ENCODE results near the gene ADGRV1. TPM values are rescaled to one million over a fixed set of nuclear protein-coding genes. Genes with fewer than 3 reads are reported as not detected.

Gene ADGRV1
- total RNA-seq, 4 donors from 2014 or later: 0.25 to 0.60 (median 0.56) TPM; not detected in 1

DNA sequence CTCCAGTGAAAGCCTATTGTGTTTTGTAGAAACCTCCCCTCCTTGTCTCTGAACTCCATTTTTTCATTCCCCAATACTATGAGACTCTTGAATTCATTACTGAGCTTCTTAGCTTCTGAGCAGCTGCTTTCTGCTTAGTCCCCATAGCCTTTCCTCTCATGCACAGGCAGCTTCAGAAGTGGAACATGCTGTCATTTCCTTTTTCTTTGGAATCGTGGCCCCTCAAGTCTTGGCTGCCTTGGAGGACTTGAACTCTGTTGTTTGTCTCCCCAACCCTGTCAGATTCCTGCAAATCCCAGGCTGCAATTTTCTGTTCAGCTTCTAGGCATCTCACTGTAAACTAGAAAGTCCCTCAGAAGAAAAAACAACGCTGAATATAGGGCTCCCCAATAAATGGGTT is 556.1 kb downstream of the ADGRV1 start:
- TF ChIP-seq, protein P1, sequence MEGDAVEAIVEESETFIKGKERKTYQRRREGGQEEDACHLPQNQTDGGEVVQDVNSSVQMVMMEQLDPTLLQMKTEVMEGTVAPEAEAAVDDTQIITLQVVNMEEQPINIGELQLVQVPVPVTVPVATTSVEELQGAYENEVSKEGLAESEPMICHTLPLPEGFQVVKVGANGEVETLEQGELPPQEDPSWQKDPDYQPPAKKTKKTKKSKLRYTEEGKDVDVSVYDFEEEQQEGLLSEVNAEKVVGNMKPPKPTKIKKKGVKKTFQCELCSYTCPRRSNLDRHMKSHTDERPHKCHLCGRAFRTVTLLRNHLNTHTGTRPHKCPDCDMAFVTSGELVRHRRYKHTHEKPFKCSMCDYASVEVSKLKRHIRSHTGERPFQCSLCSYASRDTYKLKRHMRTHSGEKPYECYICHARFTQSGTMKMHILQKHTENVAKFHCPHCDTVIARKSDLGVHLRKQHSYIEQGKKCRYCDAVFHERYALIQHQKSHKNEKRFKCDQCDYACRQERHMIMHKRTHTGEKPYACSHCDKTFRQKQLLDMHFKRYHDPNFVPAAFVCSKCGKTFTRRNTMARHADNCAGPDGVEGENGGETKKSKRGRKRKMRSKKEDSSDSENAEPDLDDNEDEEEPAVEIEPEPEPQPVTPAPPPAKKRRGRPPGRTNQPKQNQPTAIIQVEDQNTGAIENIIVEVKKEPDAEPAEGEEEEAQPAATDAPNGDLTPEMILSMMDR (IDR thresholded peaks at IDR 0.05): no peak
- ATAC-seq (ENCODE audit: low FRiP score): no peak

DNA sequence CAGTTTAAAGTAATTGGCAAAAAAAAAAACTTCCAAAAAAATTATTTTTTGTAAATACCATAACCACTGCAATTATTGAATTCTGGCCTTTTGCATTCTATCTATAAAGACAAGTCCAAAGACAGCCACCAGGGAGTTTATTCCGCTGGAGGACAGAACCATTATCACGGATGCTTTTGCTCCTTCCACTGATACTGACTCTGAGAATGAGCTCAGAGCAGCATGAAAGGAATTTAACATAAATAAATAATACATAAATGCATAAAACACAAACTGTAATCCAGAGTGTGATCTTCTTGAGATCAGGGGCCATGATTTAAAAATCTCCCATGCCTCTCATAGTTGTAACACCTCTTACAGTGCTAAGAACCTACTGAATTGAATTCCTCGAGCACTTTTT is 559.8 kb downstream of the ADGRV1 start:
- TF ChIP-seq, protein P1 (IDR thresholded peaks at IDR 0.05): no peak
- ATAC-seq (ENCODE audit: low FRiP score): no peak
- no peak for DNase-seq (ENCODE audit: low spot score)

More for the DNA sequence above, 556.1 kb downstream of the ADGRV1 start:
- DNase-seq (ENCODE audit: low spot score): no peak

DNA sequence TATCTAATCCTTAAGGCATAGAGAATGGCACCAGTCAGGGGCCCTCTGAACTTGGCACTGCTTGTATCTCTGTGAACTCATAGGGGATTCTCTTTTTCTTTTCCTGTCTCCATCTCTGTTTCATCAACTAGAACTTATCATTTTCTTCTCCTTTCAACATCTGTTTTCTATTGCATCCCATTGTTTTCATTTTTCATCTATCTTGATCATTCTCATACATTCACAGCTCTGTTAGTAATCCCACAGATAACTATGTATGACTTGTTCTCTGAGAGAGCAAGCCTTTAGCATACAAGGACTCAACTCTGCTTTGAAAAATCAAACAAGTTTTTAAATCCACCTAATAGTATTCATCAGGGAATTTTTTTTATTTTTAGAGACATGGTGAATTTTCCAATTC is 560.2 kb downstream of the ADGRV1 start:
- no peak for DNase-seq (ENCODE audit: low spot score)
- ATAC-seq (ENCODE audit: low FRiP score): no peak
- TF ChIP-seq, protein P1 (IDR thresholded peaks at IDR 0.05): no peak

DNA sequence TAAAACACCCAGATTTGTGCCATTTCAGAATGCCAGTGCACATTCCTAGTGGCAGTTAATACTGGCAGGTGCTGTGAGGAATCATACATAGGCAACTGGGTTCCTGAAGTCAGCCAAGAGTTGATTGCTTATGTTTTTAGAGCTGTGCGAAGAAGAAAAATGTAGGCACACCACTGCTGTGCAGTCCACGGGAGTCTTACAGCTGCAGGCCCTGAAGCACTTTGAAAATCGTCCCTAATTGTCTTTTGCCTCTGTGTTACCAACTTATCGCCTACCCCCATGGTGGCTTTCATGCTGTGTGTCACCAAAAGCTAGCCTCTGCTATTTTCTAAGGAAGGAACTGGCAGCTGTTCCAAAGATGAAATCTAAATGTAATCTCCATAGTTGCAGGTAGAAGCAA is 560.6 kb downstream of the ADGRV1 start:
- TF ChIP-seq, protein P1 (IDR thresholded peaks at IDR 0.05): no peak
- ATAC-seq (ENCODE audit: low FRiP score) (no peak), DNase-seq (ENCODE audit: low spot score) (no peak)

DNA sequence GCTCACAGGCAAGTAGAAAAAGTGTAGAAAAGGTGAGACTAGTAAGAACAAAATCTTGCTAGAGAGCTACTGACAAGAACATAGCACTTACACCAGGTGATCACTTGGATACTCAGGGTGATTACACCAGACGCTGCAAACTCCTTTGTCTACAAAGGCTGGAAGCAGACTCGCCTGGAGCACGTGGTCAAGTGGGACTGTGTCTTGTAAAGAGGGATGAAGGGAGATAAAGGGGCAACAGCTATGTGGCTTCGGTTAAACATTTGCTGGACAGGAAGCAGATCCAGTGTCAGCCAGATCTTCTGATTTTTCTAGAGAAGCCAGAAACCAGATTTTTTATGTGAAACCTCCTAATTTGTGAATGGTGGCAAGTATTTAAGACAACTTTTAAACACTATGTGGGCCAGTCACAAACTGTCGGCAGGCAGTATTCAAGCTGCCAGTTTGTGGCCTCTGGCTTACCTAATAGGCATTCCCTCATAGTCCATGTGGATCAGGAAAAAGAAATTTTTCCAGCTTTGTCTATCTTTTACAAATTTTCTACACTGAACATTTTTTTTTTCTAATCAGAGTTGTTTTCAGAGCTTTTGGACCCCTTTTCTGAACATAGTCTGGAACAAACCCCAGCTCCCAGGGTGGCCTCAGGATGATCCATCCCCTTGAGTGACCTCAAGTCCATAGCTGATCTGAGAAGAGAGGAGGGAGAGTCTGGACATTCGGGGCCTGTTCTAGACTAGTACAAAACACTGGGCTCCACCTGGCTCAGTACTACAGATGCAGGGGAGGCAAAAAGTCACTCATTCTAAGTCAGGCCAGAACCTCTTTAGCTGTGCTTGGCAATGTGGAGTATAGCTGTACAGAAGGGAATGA is 561.6 kb downstream of the ADGRV1 start:
- no peak for ATAC-seq (ENCODE audit: low FRiP score)
- DNase-seq (ENCODE audit: low spot score): no peak
- TF ChIP-seq, protein P1 (IDR thresholded peaks at IDR 0.05): no peak

DNA sequence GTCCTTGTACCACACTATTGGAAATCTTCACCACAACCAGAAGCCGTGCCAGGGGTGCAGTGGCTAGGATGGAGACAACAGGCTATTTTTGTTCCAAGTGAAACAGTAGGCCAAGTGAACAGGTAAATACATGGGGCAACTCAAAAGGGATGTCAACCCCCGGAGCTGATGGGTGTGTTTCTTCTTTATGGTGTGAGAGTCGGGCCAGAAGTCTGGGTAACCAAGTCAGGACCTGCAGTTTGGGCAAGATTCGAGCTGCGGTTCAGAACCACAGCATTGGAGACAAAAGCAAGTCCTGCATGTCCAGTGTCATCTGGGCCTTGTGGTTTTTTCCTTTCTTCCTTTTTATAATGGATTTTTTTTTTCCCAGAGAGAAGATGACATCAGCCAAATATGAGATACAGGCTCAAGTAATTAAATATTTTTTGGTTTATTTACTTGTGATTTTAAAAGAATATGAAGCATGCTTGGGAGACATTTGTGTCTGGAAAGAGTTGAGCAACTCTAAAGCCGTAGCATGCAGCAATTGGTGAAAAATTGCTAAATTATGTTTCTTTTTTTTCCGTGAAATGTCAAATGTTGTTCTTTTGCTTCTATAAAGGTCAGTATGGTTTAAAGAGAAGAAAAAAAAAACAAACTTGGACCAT is 562.9 kb downstream of the ADGRV1 start:
- TF ChIP-seq, protein P1 (IDR thresholded peaks at IDR 0.05): no peak
- ATAC-seq (ENCODE audit: low FRiP score) (no peak), DNase-seq (ENCODE audit: low spot score) (no peak)

Measured in omental fat pad (tissue), 4 donors.